HepG2 (cell line): ENCODE data around the gene SETD5. TPM values are rescaled to one million over a fixed set of nuclear protein-coding genes. Genes with fewer than 3 reads are reported as not detected.

Experiments
- ATAC-seq: fragments of 200-7000 bp; cut with Tn5 transposase; 3 replicates; pipeline ENCODE4 v1.9.1; 2020; ENCODE audit warnings: mild to moderate bottlenecking, moderate library complexity
- BruUV-seq: library from RNA; stranded (reverse); fragments of 400-500 nt; replicated peaks from 2 replicates; lab custom pipeline; 2021; lab: Mats Ljungman, UMichigan
- CTCF ChIA-PET: fragments of 300-600 bp; formaldehyde crosslinking; extraction: SDS; loops from one replicate; lab custom pipeline; 2021; ENCODE audit warnings: low total read pairs, inconsistent platforms, low intra/inter-chr PET ratio; lab: Yijun Ruan, JAX
- POLR2A ChIA-PET: fragments of 350-600 bp; sonication (Branson Sonifier 250); formaldehyde crosslinking; loops from one replicate; lab custom pipeline; 2020; ENCODE audit warnings: antibody characterized with exemption, inconsistent platforms; lab: Yijun Ruan, JAX
- DNase-seq: peaks from one replicate; pipeline ENCODE4 v3.0.0-alpha.2; 2015; ENCODE audit warnings: low spot score
- FAIRE-seq: peaks from 3 replicates; lab custom pipeline; 2011; peaks lifted over from hg19 to GRCh38; lab: Jason Lieb, UNC
- H2AFZ ChIP-seq: one replicate; pipeline ENCODE4 v1.6.1; 2011; ENCODE audit warnings: low read length, inconsistent platforms
- H3K27ac ChIP-seq: fragments of 300-600 bp; 3 replicates; pipeline ENCODE4 v1.8.0; 2011; ENCODE audit warnings: mixed run types, mild to moderate bottlenecking, mixed read lengths, low read length, inconsistent platforms; ENCODE audit not compliant: insufficient read depth; ENCODE audit errors: extremely low read length
- H3K27me3 ChIP-seq, 2 experiments: fragments of 200-600 bp in 1 of 2; 2 replicates in 1 of 2; 3 replicates in 1 of 2; pipeline versions ENCODE4 v1.6.0 to v1.8.0; 2011; ENCODE audit warnings: low read length in 2 of 2, mild to moderate bottlenecking in 2 of 2, moderate library complexity in 2 of 2, inconsistent platforms in 1 of 2; ENCODE audit not compliant: insufficient read depth in 2 of 2, control insufficient read depth in 1 of 2
- H3K36me3 ChIP-seq, 2 experiments: fragments of 200-600 bp in 1 of 2; replicated peaks in 1 of 2; 2 replicates in 1 of 2; 3 replicates in 1 of 2; pipeline versions ENCODE4 v1.5.1 to v1.8.0; 2011; ENCODE audit warnings: low read length in 2 of 2, inconsistent platforms in 1 of 2; ENCODE audit not compliant: insufficient read depth in 2 of 2, control insufficient read depth in 1 of 2
- H3K4me1 ChIP-seq: 2 replicates; pipeline ENCODE4 v1.5.1; 2012; ENCODE audit warnings: low read length, inconsistent platforms; ENCODE audit not compliant: insufficient read depth
- H3K4me2 ChIP-seq: 2 replicates; pipeline ENCODE4 v1.6.0; 2011; ENCODE audit warnings: low read depth, low read length, inconsistent platforms
- H3K4me3 ChIP-seq, 3 experiments: fragments of 200-600 bp in 1 of 3; sonication (generic), shearing (Covaris generic) in 1 of 3; replicated peaks in 1 of 3; 2 replicates each; pipeline ENCODE4 v1.5.1; 2011 to 2016; ENCODE audit warnings: low read length in 3 of 3, inconsistent platforms in 2 of 3, low read depth in 2 of 3, mild to moderate bottlenecking in 2 of 3, control low read depth in 1 of 3, mixed read lengths in 1 of 3; ENCODE audit not compliant: insufficient read depth in 1 of 3
- H3K79me2 ChIP-seq: one replicate; pipeline ENCODE4 v1.6.1; 2011; ENCODE audit warnings: low read length, inconsistent platforms; ENCODE audit not compliant: insufficient read depth
- H3K9ac ChIP-seq: 2 replicates; pipeline ENCODE4 v1.6.0; 2011; ENCODE audit warnings: mild to moderate bottlenecking, low read depth, low read length, inconsistent platforms; ENCODE audit not compliant: insufficient read depth
- H3K9me3 ChIP-seq: 2 replicates; pipeline ENCODE4 v1.5.1; 2012; ENCODE audit warnings: mild to moderate bottlenecking, low read length
- H4K20me1 ChIP-seq: 2 replicates; pipeline ENCODE4 v1.6.0; 2011; ENCODE audit warnings: inconsistent platforms, mild to moderate bottlenecking, low read length, moderate library complexity; ENCODE audit not compliant: insufficient read depth
- ARID3A ChIP-seq: IDR thresholded peaks from 2 replicates; pipeline ENCODE4 v1.6.1; 2012; ENCODE audit warnings: low read depth, low read length, improper control_type of control experiment
- BATF2 ChIP-seq: sonication (generic); formaldehyde crosslinking; IDR thresholded peaks from 2 replicates; pipeline ENCODE4 v1.8.0; 2022; ENCODE audit warnings: mild to moderate bottlenecking, missing genetic modification reagents, moderate library complexity
- DDIT3 ChIP-seq: sonication (generic); formaldehyde crosslinking; IDR thresholded peaks from 2 replicates; pipeline ENCODE4 v1.4.0; 2020; ENCODE audit warnings: mild to moderate bottlenecking, missing genetic modification reagents
- E2F2 ChIP-seq: sonication (generic); formaldehyde crosslinking; IDR thresholded peaks from 2 replicates; pipeline ENCODE4 v1.4.0; 2020; ENCODE audit warnings: missing genetic modification reagents, borderline replicate concordance
- GMEB1 ChIP-seq: sonication (generic); formaldehyde crosslinking; IDR thresholded peaks from 2 replicates; pipeline ENCODE4 v1.5.1; 2020; ENCODE audit warnings: missing genetic modification reagents, mild to moderate bottlenecking, borderline replicate concordance
- IRF2 ChIP-seq: IDR thresholded peaks from 2 replicates; pipeline ENCODE4 v1.6.1; 2018; ENCODE audit warnings: missing genetic modification reagents, missing compliant biosample characterization
- IRX3 ChIP-seq: sonication (generic); formaldehyde crosslinking; IDR thresholded peaks from 2 replicates; pipeline ENCODE4 v1.8.1; 2023; ENCODE audit warnings: mild to moderate bottlenecking, low read depth, missing genetic modification reagents, borderline replicate concordance
- KAT2B ChIP-seq: fragments of 150-350 bp; IDR thresholded peaks from 2 replicates; pipeline ENCODE4 v1.6.1; 2014; ENCODE audit warnings: low read depth, low read length, borderline replicate concordance
- PCBP2 ChIP-seq: fragments of 200-400 bp; formaldehyde crosslinking; optimal IDR thresholded peaks from 2 replicates; pipeline ENCODE3; 2018; ENCODE audit warnings: low read length, low read depth; ENCODE audit not compliant: poor library complexity, severe bottlenecking
- PHF8 ChIP-seq: sonication (generic); formaldehyde crosslinking; IDR thresholded peaks from 2 replicates; pipeline ENCODE4 v1.5.0; 2020; ENCODE audit warnings: missing genetic modification reagents
- RORA ChIP-seq: sonication (generic); formaldehyde crosslinking; IDR thresholded peaks from 2 replicates; pipeline ENCODE4 v1.5.0; 2020; ENCODE audit warnings: mild to moderate bottlenecking, missing genetic modification reagents, moderate library complexity
- ZFP36L2 ChIP-seq: sonication (generic); formaldehyde crosslinking; IDR thresholded peaks from 2 replicates; pipeline ENCODE4 v1.4.0; 2020; ENCODE audit warnings: missing genetic modification reagents
- ZNF672 ChIP-seq: sonication (generic); formaldehyde crosslinking; IDR thresholded peaks from 2 replicates; pipeline ENCODE4 v1.8.1; 2022; ENCODE audit warnings: missing genetic modification reagents
- in situ Hi-C: cut with HindIII; loops from 2 replicates; pipeline ENCODE4 v1.10.0; 2017; ENCODE audit warnings: low pct_unique_long_range_greater_than_20kb; ENCODE audit not compliant: extremely low pct_ligation_motif_present
- intact Hi-C: fragments of 100-400 bp; cut with micrococcal nuclease; formaldehyde crosslinking; loops from one replicate; pipeline ENCODE4 v1.10.0; 2022; ENCODE audit not compliant: unreplicated experiment
- polyA plus RNA-seq, 8 experiments: library from polyadenylated mRNA; depleted of rRNA in 3 of 8; stranded (reverse) in 7 of 8; unstranded in 1 of 8; fragments of >200 nt; fragmentation: Illumina TruSeq in 4 of 8; extraction: Trizol in 4 of 8; gene quantifications; 2 replicates each; pipeline versions ENCODE4 v1.2.1 to v1.2.3, GENCODE V29; 2011 to 2016; ENCODE audit warnings: low read depth in 4 of 8, missing spikeins in 1 of 8, mixed read lengths in 1 of 8; ENCODE audit not compliant: insufficient read depth in 1 of 8
- total RNA-seq, 5 experiments: library from RNA; depleted of rRNA; stranded (reverse); fragments of >200 nt; fragmentation: Illumina TruSeq; extraction: Trizol; gene quantifications; 2 replicates each; pipeline ENCODE4 v1.2.3, GENCODE V29; 2016; ENCODE audit warnings: low read depth in 1 of 5

SETD5 gene
- total and polyA plus RNA-seq, 2 of the 13 experiments (the other 11 are each of a cell fraction or from before 2014, with no cell fraction given) = 46.8 to 95.8 TPM

- TF ChIP-seq DDIT3 (no peak), ARID3A (no peak), PHF8 (CRISPR knock-in tag) (no peak)
- TF ChIP-seq, all 625 proteins: peak for 0
Observed at GRCh38 chr3:9469986-9470385, 72.6 kb downstream of the SETD5 start (continued).

GRCh38 chr3:9473496-9474065, 76.2 kb downstream of the SETD5 start:
- H3K4me3 ChIP-seq = no peak overlapping the region
- H3K4me1 ChIP-seq = no peaks in the 10 kb centered on the region
- no peak overlapping the region for H3K9ac ChIP-seq
- in situ Hi-C loops (no loop called here), intact Hi-C loops (no loop called here)
- no peaks in the 10 kb centered on the region for H3K27me3 ChIP-seq
- peaks cover 3% of the 10 kb centered on the region; the same call in 1 of the 2 replicates for H4K20me1 ChIP-seq
- peaks cover 48 to 91% of the 10 kb centered on the region in 2 experiments for H3K36me3 ChIP-seq
- no TSS peak for BruUV-seq
- no peak overlapping the region for H3K4me2 ChIP-seq
- POLR2A ChIA-PET = no interaction called here
- CTCF ChIA-PET = no interaction called here
- DNase-seq (no peak), FAIRE-seq (no peak), ATAC-seq (no peak)
- no peak overlapping the region for H3K27ac ChIP-seq
- H3K9me3 ChIP-seq = no peaks in the 10 kb centered on the region
- no peak overlapping the region for H2AFZ ChIP-seq
- no peaks in the 10 kb centered on the region for H3K79me2 ChIP-seq
- TF ChIP-seq ZNF672 (CRISPR knock-in tag) (no peak), PCBP2 (no peak), IRF2 (CRISPR knock-in tag) (no peak), GMEB1 (CRISPR knock-in tag) (no peak), RORA (CRISPR knock-in tag) (no peak), IRX3 (CRISPR knock-in tag) (no peak), ZFP36L2 (CRISPR knock-in tag) (no peak), KAT2B (no peak), E2F2 (CRISPR knock-in tag) (no peak), BATF2 (no peak)
